Ovary (tissue), 9 donors: ENCODE results near the gene ZFYVE1. TPM values are rescaled to one million over a fixed set of nuclear protein-coding genes. Genes with fewer than 3 reads are reported as not detected.
"Not testable (repeated sequence)": the region's sequence is repeated elsewhere in the genome, so short reads cannot be mapped to it uniquely, and the experiment has no call there.

Source experiments
- DNase-seq, 5 donors: peaks; one replicate each; pipeline ENCODE4 v3.0.0-alpha.2; 2019 to 2020
- H3K27ac ChIP-seq, 2 donors: fragments of 200-600 bp; one replicate each; pipeline versions ENCODE4 v1.5.1 to v1.8.0; 2019 to 2022
- H3K27me3 ChIP-seq: fragments of 200-600 bp; one replicate; pipeline ENCODE4 v1.8.0; 2022
- H3K36me3 ChIP-seq: fragments of 200-600 bp; sonication (generic); one replicate; pipeline ENCODE4 v1.5.1; 2019
- H3K4me1 ChIP-seq: one replicate; pipeline ENCODE4 v1.8.1; 2013; ENCODE audit warnings: mild to moderate bottlenecking, moderate library complexity; ENCODE audit not compliant: insufficient read depth
- H3K4me3 ChIP-seq: fragments of 200-600 bp; sonication (generic); one replicate; pipeline ENCODE4 v1.5.1; 2017
- H3K9me3 ChIP-seq, 2 donors: fragments of 200-600 bp in 1 of 2; sonication (generic) in 1 of 2; one replicate each; pipeline versions ENCODE4 v1.5.1 to v1.8.1; 2013 to 2019; ENCODE audit warnings: mild to moderate bottlenecking in 1 of 2, moderate library complexity in 1 of 2
- CTCF ChIP-seq, 3 donors: fragments of 450-650 bp in 2 of 3; fragments of 200-600 bp in 1 of 3; IDR thresholded peaks; one replicate each; pipeline versions ENCODE4 v1.5.1 to v1.8.0; 2016 to 2022; ENCODE audit warnings: antibody characterized with exemption in 3 of 3, mild to moderate bottlenecking in 1 of 3
- EP300 ChIP-seq: sonication (generic); formaldehyde crosslinking; IDR thresholded peaks from one replicate; pipeline ENCODE4 v1.6.1; 2017; ENCODE audit warnings: antibody characterized with exemption
- POLR2A ChIP-seq: fragments of 450-650 bp; IDR thresholded peaks from one replicate; pipeline ENCODE4 v1.6.1; 2017; ENCODE audit warnings: antibody characterized with exemption, mild to moderate bottlenecking, moderate library complexity
- WGBS, 3 donors: extraction: QIAGEN DNeasy Blood & Tissue Kit in 1 of 3; methylation state at CpG; one replicate each; pipeline versions ENCODE4 v1.1.5 to v1.1.7; 2013 to 2017; 5-methylcytosine and 5-hydroxymethylcytosine counted together
- intact Hi-C, 4 donors: fragments of 100-400 bp; cut with DNase I; formaldehyde crosslinking; loops; one replicate each; pipeline versions ENCODE4 v1.11.0 to v1.15.1; 2022 to 2023
- polyA plus RNA-seq, 2 donors: library from polyadenylated mRNA; stranded (reverse); fragments of 200-250 nt in 1 of 2; fragments of 350-450 nt in 1 of 2; fragmentation: Illumina TruSeq in 1 of 2; extraction: RNeasy Lipid Tissue Mini Kit (QIAGEN cat#74804) in 1 of 2; gene quantifications; one replicate each; pipeline ENCODE4 v1.2.3, GENCODE V29; 2013 to 2014
- total RNA-seq, 7 donors: library from RNA; depleted of rRNA in 2 of 7; stranded (reverse); fragments of >200 nt in 2 of 7; fragmentation: NEBNext Ultra II Directional in 3 of 7; extraction: Animal tissue kit (Norgen Biotek cat#: 25700) in 3 of 7; gene quantifications; one replicate each; pipeline versions ENCODE4 v1.1.0 to v1.2.4, GENCODE V29; 2016 to 2023
- donor health status: DM: no; HTN: no; CAD: no; lungs with moderate emphysema.
- donor health status: DM: no; HTN: no; CAD: no.
- donor health status: Bipolar disorder and iron deficiency.
- donor health status: DM: yes; HTN: yes; CAD: no.
- donor health status: DM: no; HTN: no; CAD: no.
- donor health status: DM: yes; HTN: yes; CAD: no.

Gene ZFYVE1
- total and polyA plus RNA-seq, 9 donors = 8.6 to 17.6 (median 12.3) TPM

- H3K9me3 ChIP-seq = no peaks in the 10 kb centered on the region
- intact Hi-C loops = no loop called here
- H3K27me3 ChIP-seq = no peaks in the 10 kb centered on the region
- WGBS, 3 donors = 100% methylated on average over 1 of the region's 1 CpG
- no peak for DNase-seq
- no peak for TF ChIP-seq POLR2A
- no peak for TF ChIP-seq CTCF (IDR thresholded peaks at IDR 0.05)
- TF ChIP-seq EP300 = no peak
- H3K4me3 ChIP-seq = no peak overlapping the region
- H3K27ac ChIP-seq = no peak overlapping the region
- H3K4me1 ChIP-seq = no peaks in the 10 kb centered on the region
- no peaks in the 10 kb centered on the region for H3K36me3 ChIP-seq
These were observed 20.9 kb upstream of the ZFYVE1 start for GRCh38 chr14:73047808-73048207.

GRCh38 chr14:73036706-73037450 is 10.0 kb upstream of the ZFYVE1 start:
- H3K4me1 ChIP-seq, intact Hi-C loops, H3K4me3 ChIP-seq, H3K36me3 ChIP-seq, H3K27me3 ChIP-seq, H3K27ac ChIP-seq, H3K9me3 ChIP-seq, DNase-seq: not testable (repeated sequence)
- 89 to 94% (median 91%) methylated on average over 9 of the region's 9 CpGs for WGBS, 3 donors

- no peak for DNase-seq
- H3K27ac ChIP-seq = no peak overlapping the region
- intact Hi-C loops = no loop called here
- H3K4me1 ChIP-seq = no peaks in the 10 kb centered on the region
- H3K36me3 ChIP-seq = no peaks in the 10 kb centered on the region
- TF ChIP-seq EP300 = no peak
- TF ChIP-seq CTCF (IDR thresholded peaks at IDR 0.05) = no peak
- TF ChIP-seq POLR2A = no peak
- H3K4me3 ChIP-seq = no peak overlapping the region
- no peaks in the 10 kb centered on the region for H3K9me3 ChIP-seq
- H3K27me3 ChIP-seq = no peaks in the 10 kb centered on the region
These were observed 1.1 kb upstream of the ZFYVE1 start for GRCh38 chr14:73027984-73028383.

- no peak for DNase-seq
- Histone ChIP-seq H3K9me3 (no peaks in the 10 kb centered on the region), H3K4me1 (peaks cover 2% of the 10 kb centered on the region), H3K27me3 (no peaks in the 10 kb centered on the region), H3K36me3 (no peaks in the 10 kb centered on the region), H3K27ac (no peak overlapping the region), H3K4me3 (peak overlapping the region; percentile 66)
- TF ChIP-seq EP300 (no peak), POLR2A (no peak), CTCF (IDR thresholded peaks at IDR 0.05) (no peak)
- intact Hi-C loops = no loop called here
- 32 to 42% (median 36%) methylated on average over 3 of the region's 3 CpGs for WGBS, 3 donors
These were observed 640 bp upstream of the ZFYVE1 start for GRCh38 chr14:73027546-73027945.

GRCh38 chr14:73026243-73026844 is 562 bp downstream of the ZFYVE1 start:
- Histone ChIP-seq H3K27me3 (no peaks in the 10 kb centered on the region), H3K4me3 (peak overlapping the region; percentile 66), H3K27ac (peak overlapping the region; percentile 9 to 53), H3K36me3 (no peaks in the 10 kb centered on the region), H3K9me3 (no peaks in the 10 kb centered on the region), H3K4me1 (peaks cover 2% of the 10 kb centered on the region)
- intact Hi-C loops = no loop called here
- WGBS, 3 donors = 1 to 2% (median 1%) methylated on average over 19 to 21 of the region's 21 CpGs
- TF ChIP-seq EP300 (no peak), CTCF (IDR thresholded peaks at IDR 0.05) (no peak), POLR2A (no peak)
- DNase-seq = peak in 1 of 5 donors; percentile 58
